Keratinocyte (primary cell): ENCODE data around the gene LRRC8C. TPM values are rescaled to one million over a fixed set of nuclear protein-coding genes. Genes with fewer than 3 reads are reported as not detected.

ENCODE experiments used
- DNase-seq: peaks from one replicate; pipeline ENCODE4 v3.0.0-alpha.2; 2011; ENCODE audit warnings: low read depth, missing footprints, low spot score
- FAIRE-seq: peaks from 2 replicates; lab custom pipeline; 2011; peaks lifted over from hg19 to GRCh38; lab: Jason Lieb, UNC
- H2AFZ ChIP-seq: 2 replicates; pipeline ENCODE4 v1.6.0; 2012; ENCODE audit warnings: low read length, control low read depth, inconsistent platforms; ENCODE audit not compliant: control insufficient read depth
- H3K27ac ChIP-seq: 2 replicates; pipeline ENCODE4 v1.5.1; 2011; ENCODE audit warnings: low read length; ENCODE audit not compliant: control insufficient read depth, insufficient read depth
- H3K27me3 ChIP-seq: 3 replicates; pipeline ENCODE4 v1.6.0; 2011; ENCODE audit warnings: low read length; ENCODE audit not compliant: control insufficient read depth, insufficient read depth; ENCODE audit errors: extremely low read depth
- H3K36me3 ChIP-seq, 2 experiments: 2 replicates in 1 of 2; 3 replicates in 1 of 2; pipeline ENCODE4 v1.5.1; 2011; ENCODE audit warnings: low read length in 2 of 2, mild to moderate bottlenecking in 1 of 2; ENCODE audit not compliant: control insufficient read depth in 2 of 2, insufficient read depth in 2 of 2; ENCODE audit errors: extremely low read depth in 1 of 2
- H3K4me1 ChIP-seq: 3 replicates; pipeline ENCODE4 v1.5.1; 2011; ENCODE audit warnings: low read length; ENCODE audit not compliant: control insufficient read depth, insufficient read depth; ENCODE audit errors: extremely low read depth
- H3K4me2 ChIP-seq: 3 replicates; pipeline ENCODE4 v1.6.0; 2011; ENCODE audit warnings: low read depth, low read length; ENCODE audit not compliant: control insufficient read depth, insufficient read depth; ENCODE audit errors: extremely low read depth
- H3K4me3 ChIP-seq, 3 experiments: fragments of 200-600 bp in 1 of 3; sonication (generic) in 1 of 3; 2 replicates in 2 of 3; 3 replicates in 1 of 3; pipeline ENCODE4 v1.5.1; 2011 to 2016; ENCODE audit warnings: low read length in 3 of 3, mild to moderate bottlenecking in 3 of 3, control low read depth in 2 of 3, inconsistent platforms in 1 of 3, low read depth in 1 of 3, mixed read lengths in 1 of 3, mixed run types in 1 of 3, moderate library complexity in 1 of 3; ENCODE audit not compliant: control insufficient read depth in 2 of 3, insufficient read depth in 2 of 3; ENCODE audit errors: extremely low read depth in 1 of 3
- H3K79me2 ChIP-seq: 2 replicates; pipeline ENCODE4 v1.6.0; 2012; ENCODE audit warnings: low read length; ENCODE audit not compliant: control insufficient read depth, insufficient read depth
- H3K9ac ChIP-seq: 3 replicates; pipeline ENCODE4 v1.6.0; 2011; ENCODE audit warnings: low read length; ENCODE audit not compliant: control insufficient read depth, insufficient read depth; ENCODE audit errors: extremely low read depth
- H3K9me1 ChIP-seq: 3 replicates; pipeline ENCODE4 v1.6.0; 2011; ENCODE audit warnings: low read length; ENCODE audit not compliant: control insufficient read depth, insufficient read depth; ENCODE audit errors: extremely low read depth
- H3K9me3 ChIP-seq: 2 replicates; pipeline ENCODE4 v1.5.1; 2012; ENCODE audit warnings: low read depth, low read length; ENCODE audit not compliant: control insufficient read depth
- H4K20me1 ChIP-seq: 3 replicates; pipeline ENCODE4 v1.6.0; 2011; ENCODE audit warnings: low read length; ENCODE audit not compliant: control insufficient read depth, insufficient read depth; ENCODE audit errors: extremely low read depth
- EZH2 ChIP-seq: IDR thresholded peaks from one replicate; pipeline ENCODE4 v1.6.1; 2012; ENCODE audit warnings: inconsistent platforms, mild to moderate bottlenecking, low read length, moderate library complexity
- dilution Hi-C: fragments of 300-500 bp; cut with MboI; formaldehyde crosslinking; loops from one replicate; pipeline ENCODE4 v1.7.0; 2020; ENCODE audit warnings: low sequenced_read_pairs; ENCODE audit not compliant: extremely low pct_ligation_motif_present
- polyA plus RNA-seq, 5 experiments: library from polyadenylated mRNA; depleted of rRNA in 3 of 5; stranded (reverse) in 3 of 5; stranded (forward) in 1 of 5; unstranded in 1 of 5; fragments of >200 nt; gene quantifications; 1 replicate in 1 of 5; 2 replicates in 3 of 5; 3 replicates in 1 of 5; pipeline versions ENCODE4 v1.2.1 to v1.2.3, GENCODE V29; 2011 to 2012; ENCODE audit warnings: missing spikeins in 2 of 5, low read depth in 1 of 5, low replicate concordance in 1 of 5
- TF ChIP-seq, protein P1 (sequence below), 3 experiments: IDR thresholded peaks in 1 of 3; conservative IDR thresholded peaks in 1 of 3; optimal IDR thresholded peaks in 1 of 3; 2 replicates in 2 of 3; 3 replicates in 1 of 3; pipeline versions ENCODE3 to v1.5.1; 2011; ENCODE audit warnings: low read length in 3 of 3, mild to moderate bottlenecking in 3 of 3, moderate library complexity in 2 of 3, control low read depth in 1 of 3, inconsistent platforms in 1 of 3; ENCODE audit not compliant: insufficient read depth in 2 of 3; ENCODE audit errors: extremely low read depth in 1 of 3

Gene LRRC8C
- polyA plus RNA-seq, 1 donor (not counting 4 experiments of a cell fraction or from before 2014, with no cell fraction given): 18.4 TPM

DNA sequence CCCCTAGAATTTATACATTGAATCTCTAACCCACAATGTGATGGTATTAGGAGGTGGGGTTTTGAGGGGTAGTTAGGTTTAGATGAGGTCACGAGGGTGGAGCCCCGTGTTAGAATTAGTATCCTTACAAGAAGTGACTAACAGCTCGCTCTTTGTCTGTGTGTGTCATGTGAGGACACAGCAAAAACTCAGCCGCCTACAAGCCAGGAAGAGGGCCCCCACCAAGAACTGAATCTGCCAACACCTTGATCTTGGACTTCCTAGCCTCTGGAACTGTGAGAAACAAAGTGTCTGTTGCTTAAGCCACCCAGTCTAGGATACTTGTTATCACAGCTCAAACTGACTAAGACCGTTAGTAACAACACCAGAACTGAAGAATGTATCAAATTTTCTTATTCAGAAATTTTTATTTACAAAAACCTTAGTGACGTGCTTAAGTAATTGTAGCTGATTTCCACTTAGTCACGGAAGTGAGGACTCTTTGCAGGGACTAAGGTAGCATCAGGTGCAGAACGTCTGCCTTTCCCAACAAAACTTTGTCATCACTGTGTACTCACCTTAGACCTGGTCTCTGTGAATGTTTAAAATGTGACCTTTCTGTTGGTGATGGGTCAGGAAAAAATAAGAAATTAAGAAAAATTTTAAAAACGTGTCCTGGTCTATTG is 24.5 kb upstream of the LRRC8C start:
- peak overlapping the region in 1 of 3 experiments; percentile 21 for H3K4me3 ChIP-seq
- H3K9me1 ChIP-seq: no peaks in the 10 kb centered on the region
- peak overlapping the region; percentile 54 for H3K4me2 ChIP-seq
- H3K9me3 ChIP-seq: no peaks in the 10 kb centered on the region
- DNase-seq: no peak
- H2AFZ ChIP-seq: peak overlapping the region; percentile 20
- no peaks in the 10 kb centered on the region for H3K79me2 ChIP-seq
- dilution Hi-C loops: no loop called here
- H3K4me1 ChIP-seq: peaks cover 32% of the 10 kb centered on the region
- H3K9ac ChIP-seq: no peak overlapping the region
- no peak for FAIRE-seq
- no peaks in the 10 kb centered on the region for H4K20me1 ChIP-seq
- H3K27ac ChIP-seq: no peak overlapping the region
- no peaks in the 10 kb centered on the region for H3K27me3 ChIP-seq
- no peaks in the 10 kb centered on the region for H3K36me3 ChIP-seq
- TF ChIP-seq, protein P1, sequence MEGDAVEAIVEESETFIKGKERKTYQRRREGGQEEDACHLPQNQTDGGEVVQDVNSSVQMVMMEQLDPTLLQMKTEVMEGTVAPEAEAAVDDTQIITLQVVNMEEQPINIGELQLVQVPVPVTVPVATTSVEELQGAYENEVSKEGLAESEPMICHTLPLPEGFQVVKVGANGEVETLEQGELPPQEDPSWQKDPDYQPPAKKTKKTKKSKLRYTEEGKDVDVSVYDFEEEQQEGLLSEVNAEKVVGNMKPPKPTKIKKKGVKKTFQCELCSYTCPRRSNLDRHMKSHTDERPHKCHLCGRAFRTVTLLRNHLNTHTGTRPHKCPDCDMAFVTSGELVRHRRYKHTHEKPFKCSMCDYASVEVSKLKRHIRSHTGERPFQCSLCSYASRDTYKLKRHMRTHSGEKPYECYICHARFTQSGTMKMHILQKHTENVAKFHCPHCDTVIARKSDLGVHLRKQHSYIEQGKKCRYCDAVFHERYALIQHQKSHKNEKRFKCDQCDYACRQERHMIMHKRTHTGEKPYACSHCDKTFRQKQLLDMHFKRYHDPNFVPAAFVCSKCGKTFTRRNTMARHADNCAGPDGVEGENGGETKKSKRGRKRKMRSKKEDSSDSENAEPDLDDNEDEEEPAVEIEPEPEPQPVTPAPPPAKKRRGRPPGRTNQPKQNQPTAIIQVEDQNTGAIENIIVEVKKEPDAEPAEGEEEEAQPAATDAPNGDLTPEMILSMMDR (optimal IDR thresholded peaks at IDR 0.05 in 1 of 3, IDR thresholded peaks at IDR 0.05 in 1 of 3, conservative IDR thresholded peaks at IDR 0.05 in 1 of 3; ENCODE audit: extremely low read depth in 1 of 3, insufficient read depth in 2 of 3, low read length in 3 of 3): no peak

DNA sequence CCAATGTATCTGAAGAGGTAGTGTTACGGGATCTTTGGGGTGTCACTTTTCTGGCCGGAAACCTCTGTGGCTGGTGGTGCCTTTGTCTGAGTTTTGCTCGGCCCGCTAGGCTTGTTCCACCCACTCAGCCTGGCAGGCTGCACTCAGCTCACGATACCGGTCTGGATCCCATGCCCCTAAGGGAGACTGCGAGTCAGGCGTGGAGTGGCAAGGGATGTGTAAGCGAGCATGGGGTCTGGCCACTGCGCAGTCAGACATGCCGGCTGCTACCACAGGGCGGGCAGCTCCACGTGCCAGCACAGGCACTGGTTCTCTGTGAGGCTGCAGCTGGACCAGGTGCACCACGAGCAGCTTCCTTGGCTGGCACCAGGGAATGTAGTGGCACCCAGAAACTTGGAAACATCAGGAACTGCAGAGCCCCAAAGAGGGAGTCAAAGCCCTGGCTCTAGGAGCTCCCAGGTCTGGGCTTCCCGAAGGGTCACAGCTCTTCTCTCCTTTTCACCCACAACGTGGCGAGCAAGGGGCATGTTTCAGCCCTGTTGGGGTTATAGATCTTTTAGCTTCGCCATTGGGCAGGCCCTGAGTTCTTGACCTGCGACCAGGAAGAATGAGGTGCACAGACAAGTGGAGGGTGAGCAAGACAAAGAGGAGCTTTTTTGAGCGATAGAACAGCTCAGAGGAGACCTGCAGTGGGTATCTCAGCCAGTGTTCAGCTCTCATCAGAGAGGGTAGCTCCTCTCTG is 23.8 kb upstream of the LRRC8C start:
- Histone ChIP-seq H3K27me3 (no peaks in the 10 kb centered on the region), H3K4me3 (peak overlapping the region in 1 of 3 experiments; percentile 21), H3K4me1 (peaks cover 25% of the 10 kb centered on the region), H3K9me1 (no peaks in the 10 kb centered on the region), H2AFZ (peak overlapping the region; percentile 60), H3K36me3 (no peaks in the 10 kb centered on the region), H3K27ac (no peak overlapping the region), H3K9ac (no peak overlapping the region), H4K20me1 (no peaks in the 10 kb centered on the region), H3K9me3 (no peaks in the 10 kb centered on the region), H3K79me2 (no peaks in the 10 kb centered on the region), H3K4me2 (peak overlapping the region; percentile 54)
- FAIRE-seq: no peak
- dilution Hi-C loops: no loop called here
- TF ChIP-seq, protein P1 (optimal IDR thresholded peaks at IDR 0.05 in 1 of 3, IDR thresholded peaks at IDR 0.05 in 1 of 3, conservative IDR thresholded peaks at IDR 0.05 in 1 of 3; ENCODE audit: extremely low read depth in 1 of 3, insufficient read depth in 2 of 3, low read length in 3 of 3): no peak
- TF ChIP-seq EZH2: no peak
- no peak for DNase-seq
